ENCODE results near the gene ZNF516. TPM values are rescaled to one million over a fixed set of nuclear protein-coding genes. Genes with fewer than 3 reads are reported as not detected.
A peak's percentile ranks its signal among the peaks of the same experiment; 100 is the strongest.

Gene ZNF516
- total RNA-seq, 1 donor from 2014 or later = 192 TPM

- H3K27ac Mint-ChIP-seq (ENCODE audit: unreplicated experiment) = peak overlapping the region; percentile 33
- peaks cover 69% of the 10 kb centered on the region for H3K4me1 Mint-ChIP-seq (ENCODE audit: low read depth, unreplicated experiment)
- H3K27me3 Mint-ChIP-seq (ENCODE audit: unreplicated experiment) = peaks cover 30% of the 10 kb centered on the region
- no peak for TF ChIP-seq CTCF (IDR thresholded peaks at IDR 0.05; ENCODE audit: partially characterized antibody, unreplicated experiment)
- H3K36me3 Mint-ChIP-seq (ENCODE audit: unreplicated experiment) = peaks cover 7% of the 10 kb centered on the region
- peaks cover 39% of the 10 kb centered on the region for H3K9me3 Mint-ChIP-seq (ENCODE audit: unreplicated experiment)
- DNase-seq = peak; percentile 69
- peak overlapping the region; percentile 49 for H3K4me3 Mint-ChIP-seq (ENCODE audit: unreplicated experiment)
These were observed 93.5 kb downstream of the ZNF516 start for GRCh38 chr18:76401498-76401897.

- Mint-ChIP-seq H3K9me3 (ENCODE audit: unreplicated experiment) (peaks cover 33% of the 10 kb centered on the region), H3K27me3 (ENCODE audit: unreplicated experiment) (peaks cover 30% of the 10 kb centered on the region), H3K4me1 (ENCODE audit: low read depth, unreplicated experiment) (peaks cover 74% of the 10 kb centered on the region), H3K27ac (ENCODE audit: unreplicated experiment) (peak overlapping the region; percentile 91), H3K4me3 (ENCODE audit: unreplicated experiment) (peak overlapping the region; percentile 80), H3K36me3 (ENCODE audit: unreplicated experiment) (peaks cover 7% of the 10 kb centered on the region)
- no peak for DNase-seq
- no peak for TF ChIP-seq CTCF (IDR thresholded peaks at IDR 0.05; ENCODE audit: partially characterized antibody, unreplicated experiment)
These were observed 95.2 kb downstream of the ZNF516 start for GRCh38 chr18:76399613-76400391.

GRCh38 chr18:76398896-76399612 lies 96.0 kb downstream of the ZNF516 start:
- no peaks in the 10 kb centered on the region for H3K36me3 Mint-ChIP-seq (ENCODE audit: unreplicated experiment)
- peaks cover 27% of the 10 kb centered on the region for H3K9me3 Mint-ChIP-seq (ENCODE audit: unreplicated experiment)
- peak overlapping the region; percentile 69 for H3K4me3 Mint-ChIP-seq (ENCODE audit: unreplicated experiment)
- peaks cover 67% of the 10 kb centered on the region for H3K4me1 Mint-ChIP-seq (ENCODE audit: low read depth, unreplicated experiment)
- peak; percentile 91 for DNase-seq
- peaks cover 25% of the 10 kb centered on the region for H3K27me3 Mint-ChIP-seq (ENCODE audit: unreplicated experiment)
- TF ChIP-seq CTCF (IDR thresholded peaks at IDR 0.05; ENCODE audit: partially characterized antibody, unreplicated experiment) = peak; percentile 93
- H3K27ac Mint-ChIP-seq (ENCODE audit: unreplicated experiment) = peak overlapping the region; percentile 91

- TF ChIP-seq CTCF (IDR thresholded peaks at IDR 0.05; ENCODE audit: partially characterized antibody, unreplicated experiment) = no peak
- H3K27ac Mint-ChIP-seq (ENCODE audit: unreplicated experiment) = peak overlapping the region; percentile 91
- H3K4me1 Mint-ChIP-seq (ENCODE audit: low read depth, unreplicated experiment) = peaks cover 61% of the 10 kb centered on the region
- H3K27me3 Mint-ChIP-seq (ENCODE audit: unreplicated experiment) = peaks cover 23% of the 10 kb centered on the region
- no peak for DNase-seq
- no peaks in the 10 kb centered on the region for H3K36me3 Mint-ChIP-seq (ENCODE audit: unreplicated experiment)
- peaks cover 23% of the 10 kb centered on the region for H3K9me3 Mint-ChIP-seq (ENCODE audit: unreplicated experiment)
- H3K4me3 Mint-ChIP-seq (ENCODE audit: unreplicated experiment) = peak overlapping the region; percentile 55
These were observed 96.7 kb downstream of the ZNF516 start for GRCh38 chr18:76398295-76398694.

GRCh38 chr18:76397631-76398030 lies 97.4 kb downstream of the ZNF516 start:
- H3K36me3 Mint-ChIP-seq (ENCODE audit: unreplicated experiment) = no peaks in the 10 kb centered on the region
- H3K4me1 Mint-ChIP-seq (ENCODE audit: low read depth, unreplicated experiment) = peaks cover 55% of the 10 kb centered on the region
- peaks cover 21% of the 10 kb centered on the region for H3K27me3 Mint-ChIP-seq (ENCODE audit: unreplicated experiment)
- peaks cover 17% of the 10 kb centered on the region for H3K9me3 Mint-ChIP-seq (ENCODE audit: unreplicated experiment)
- H3K27ac Mint-ChIP-seq (ENCODE audit: unreplicated experiment) = no peak overlapping the region
- TF ChIP-seq CTCF (IDR thresholded peaks at IDR 0.05; ENCODE audit: partially characterized antibody, unreplicated experiment) = no peak
- no peak overlapping the region for H3K4me3 Mint-ChIP-seq (ENCODE audit: unreplicated experiment)
- no peak for DNase-seq

Data from glutamatergic neuron (in vitro differentiated cells).